HG02759 (cell line): ENCODE data around the gene CSF1R.
"Not testable (repeated sequence)": the region's sequence is repeated elsewhere in the genome, so short reads cannot be mapped to it uniquely, and the experiment has no call there.

ENCODE experiments used
- ATAC-seq: cut with Tn5 transposase; IDR thresholded peaks from one replicate; pipeline ENCODE4 v1.9.1; 2021; ENCODE audit warnings: mild to moderate bottlenecking, moderate library complexity; ENCODE audit not compliant: unreplicated experiment

The CSF1R gene

GRCh38 chr5:150057052-150057451, 29.3 kb downstream of the CSF1R start:
- no peak for ATAC-seq

GRCh38 chr5:150056075-150056443, 30.3 kb downstream of the CSF1R start:
- ATAC-seq = no peak

GRCh38 chr5:150055326-150056074, 30.9 kb downstream of the CSF1R start:
- no peak for ATAC-seq

- ATAC-seq = no peak
These were observed 31.8 kb downstream of the CSF1R start for GRCh38 chr5:150054569-150054968.

GRCh38 chr5:150053713-150054392, 32.5 kb downstream of the CSF1R start:
- no peak for ATAC-seq

- ATAC-seq = no peak
These were observed 33.2 kb downstream of the CSF1R start for GRCh38 chr5:150052956-150053712.

GRCh38 chr5:150052226-150052955, 34.0 kb downstream of the CSF1R start:
- no peak for ATAC-seq

- no peak for ATAC-seq
These were observed 34.6 kb downstream of the CSF1R start for GRCh38 chr5:150051657-150052195.

GRCh38 chr5:150050172-150050811, 36.1 kb downstream of the CSF1R start:
- not testable (repeated sequence) for ATAC-seq

- ATAC-seq = no peak
These were observed 40.3 kb downstream of the CSF1R start for GRCh38 chr5:150046031-150046430.

GRCh38 chr5:150045549-150045948, 40.8 kb downstream of the CSF1R start:
- ATAC-seq = no peak

GRCh38 chr5:150044712-150045111, 41.6 kb downstream of the CSF1R start:
- no peak for ATAC-seq

GRCh38 chr5:150044329-150044681, 42.0 kb downstream of the CSF1R start:
- ATAC-seq = no peak

GRCh38 chr5:150043657-150044328, 42.6 kb downstream of the CSF1R start:
- no peak for ATAC-seq

- ATAC-seq = no peak
These were observed 43.9 kb downstream of the CSF1R start for GRCh38 chr5:150042459-150042858.

GRCh38 chr5:150038547-150038946, 47.8 kb downstream of the CSF1R start:
- no peak for ATAC-seq

- no peak for ATAC-seq
These were observed 49.8 kb downstream of the CSF1R start for GRCh38 chr5:150036513-150036912.

GRCh38 chr5:150035139-150035895, 51.0 kb downstream of the CSF1R start:
- ATAC-seq = peak; percentile 97

- ATAC-seq = no peak
These were observed 51.7 kb downstream of the CSF1R start for GRCh38 chr5:150034662-150035061.
